H1 (cell line): Measurements from ENCODE around the gene GLI1.

Experiments used
- BCL11A ChIP-seq, 2 experiments: IDR thresholded peaks; one replicate each; pipeline ENCODE4 v1.6.1; 2011; ENCODE audit warnings: low read depth in 2 of 2, low read length in 2 of 2, mild to moderate bottlenecking in 2 of 2
- CTCF ChIP-seq, 3 experiments: IDR thresholded peaks; 1 replicate in 2 of 3; 2 replicates in 1 of 3; pipeline versions ENCODE4 v1.5.1 to v1.6.1; 2011; ENCODE audit warnings: low read length in 3 of 3, mild to moderate bottlenecking in 3 of 3, inconsistent platforms in 2 of 3, low read depth in 1 of 3, moderate library complexity in 1 of 3; ENCODE audit not compliant: insufficient read depth in 1 of 3; ENCODE audit errors: control extremely low read depth in 1 of 3
- JUND ChIP-seq: IDR thresholded peaks from 2 replicates; pipeline ENCODE4 v1.6.1; 2011; ENCODE audit warnings: mild to moderate bottlenecking, improper control_type of control experiment, low read length
- MAFK ChIP-seq: IDR thresholded peaks from 2 replicates; pipeline ENCODE4 v1.6.1; 2012; ENCODE audit warnings: low read depth, mild to moderate bottlenecking, improper control_type of control experiment, low read length
- POLR2A ChIP-seq, 2 experiments: IDR thresholded peaks; 1 replicate in 1 of 2; 2 replicates in 1 of 2; pipeline ENCODE4 v1.6.1; 2011; ENCODE audit warnings: low read depth in 2 of 2, low read length in 2 of 2, mild to moderate bottlenecking in 2 of 2; ENCODE audit errors: control extremely low read depth in 1 of 2
- POLR2AphosphoS5 ChIP-seq: IDR thresholded peaks from 2 replicates; pipeline ENCODE4 v1.6.1; 2011; ENCODE audit warnings: low read depth, low read length
- SRF ChIP-seq: IDR thresholded peaks from 2 replicates; pipeline ENCODE4 v1.6.1; 2011; ENCODE audit warnings: mild to moderate bottlenecking, low read depth, low read length, moderate library complexity
- ZNF274 ChIP-seq: IDR thresholded peaks from 2 replicates; pipeline ENCODE4 v1.7.0; 2012; ENCODE audit warnings: low read length, borderline replicate concordance; ENCODE audit errors: extremely low read depth
- TF ChIP-seq, protein P1 (sequence below): IDR thresholded peaks from 2 replicates; pipeline ENCODE4 v1.6.1; 2012; ENCODE audit warnings: inconsistent platforms

- TF ChIP-seq SRF (no peak), JUND (no peak), MAFK (no peak), ZNF274 (no peak), POLR2A (IDR thresholded peaks at IDR 0.05; ENCODE audit: control extremely low read depth in 1 of 2, low read depth in 2 of 2, low read length in 2 of 2) (no peak), BCL11A (IDR thresholded peaks at IDR 0.05; ENCODE audit: low read depth in 2 of 2, low read length in 2 of 2) (no peak), CTCF (IDR thresholded peaks at IDR 0.05; ENCODE audit: control extremely low read depth in 1 of 3, insufficient read depth in 1 of 3, low read depth in 1 of 3, low read length in 3 of 3) (no peak), POLR2AphosphoS5 (no peak)
- TF ChIP-seq, protein P1, sequence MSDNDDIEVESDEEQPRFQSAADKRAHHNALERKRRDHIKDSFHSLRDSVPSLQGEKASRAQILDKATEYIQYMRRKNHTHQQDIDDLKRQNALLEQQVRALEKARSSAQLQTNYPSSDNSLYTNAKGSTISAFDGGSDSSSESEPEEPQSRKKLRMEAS, result no peak
Observed at GRCh38 chr12:57485695-57486094, 26.1 kb downstream of the GLI1 start.
